Measurements from ENCODE around the gene STUM.
"Not testable (repeated sequence)": the region's sequence is repeated elsewhere in the genome, so short reads cannot be mapped to it uniquely, and the experiment has no call there.

Gene STUM

GRCh38 chr1:226607268-226607660 is 58.7 kb downstream of the STUM start:
- no peak for DNase-seq (ENCODE audit: low read depth in 2 of 2)
- no peak for TF ChIP-seq CTCF (IDR thresholded peaks at IDR 0.05; ENCODE audit: low read depth, low read length)
- no peak overlapping the region for H3K4me3 ChIP-seq (replicated peaks in 1 of 2; ENCODE audit: low read depth in 2 of 2, low read length in 2 of 2)

- no peak for DNase-seq (ENCODE audit: low read depth in 2 of 2)
- H3K4me3 ChIP-seq (replicated peaks in 1 of 2; ENCODE audit: low read depth in 2 of 2, low read length in 2 of 2) = no peak overlapping the region
These were observed 59.3 kb downstream of the STUM start for GRCh38 chr1:226607821-226608220.

GRCh38 chr1:226608699-226609505 is 60.3 kb downstream of the STUM start:
- peak; percentile 90 for TF ChIP-seq CTCF (IDR thresholded peaks at IDR 0.05; ENCODE audit: low read depth, low read length)
- DNase-seq (ENCODE audit: low read depth in 2 of 2) = peak; percentile 69 to 79
- H3K4me3 ChIP-seq (replicated peaks in 1 of 2; ENCODE audit: low read depth in 2 of 2, low read length in 2 of 2) = no peak overlapping the region

More at GRCh38 chr1:226607821-226608220, 59.3 kb downstream of the STUM start:
- no peak for TF ChIP-seq CTCF (IDR thresholded peaks at IDR 0.05; ENCODE audit: low read depth, low read length)

GRCh38 chr1:226609836-226610455 is 61.4 kb downstream of the STUM start:
- H3K4me3 ChIP-seq (replicated peaks in 1 of 2; ENCODE audit: low read depth in 2 of 2, low read length in 2 of 2) = no peak overlapping the region
- TF ChIP-seq CTCF (IDR thresholded peaks at IDR 0.05; ENCODE audit: low read depth, low read length) = no peak
- DNase-seq (ENCODE audit: low read depth in 2 of 2) = peak; percentile 61 to 81

- DNase-seq (ENCODE audit: low read depth in 2 of 2) = no peak
- TF ChIP-seq CTCF (IDR thresholded peaks at IDR 0.05; ENCODE audit: low read depth, low read length) = no peak
- no peak overlapping the region for H3K4me3 ChIP-seq (replicated peaks in 1 of 2; ENCODE audit: low read depth in 2 of 2, low read length in 2 of 2)
These were observed 62.1 kb downstream of the STUM start for GRCh38 chr1:226610671-226611070.

- H3K4me3 ChIP-seq (replicated peaks in 1 of 2; ENCODE audit: low read depth in 2 of 2, low read length in 2 of 2) = no peak overlapping the region
- DNase-seq (ENCODE audit: low read depth in 2 of 2) = no peak
- TF ChIP-seq CTCF (IDR thresholded peaks at IDR 0.05; ENCODE audit: low read depth, low read length) = no peak
These were observed 62.7 kb downstream of the STUM start for GRCh38 chr1:226611301-226611700.

GRCh38 chr1:226611980-226612379 is 63.4 kb downstream of the STUM start:
- H3K4me3 ChIP-seq (replicated peaks in 1 of 2; ENCODE audit: low read depth in 2 of 2, low read length in 2 of 2); DNase-seq (ENCODE audit: low read depth in 2 of 2): not testable (repeated sequence)

All from cardiac fibroblast (primary cell).